NOMO-1 (cell line): Measurements from ENCODE around the gene EVC2.

Source experiments
- DNase-seq, 2 experiments: peaks; one replicate each; lab custom pipeline; 2025; ENCODE audit not compliant: unreplicated experiment in 2 of 2; lab: John Stamatoyannopoulos, UW

EVC2 gene

GRCh38 chr4:5572114-5572513 is 136.2 kb downstream of the EVC2 start:
- DNase-seq, result no peak

- DNase-seq, result no peak
Observed at GRCh38 chr4:5571646-5572045, 136.7 kb downstream of the EVC2 start.

- DNase-seq, result no peak
Observed at GRCh38 chr4:5569451-5569850, 138.9 kb downstream of the EVC2 start.

GRCh38 chr4:5568931-5569330 is 139.4 kb downstream of the EVC2 start:
- DNase-seq, result no peak

- DNase-seq, result no peak
Observed at GRCh38 chr4:5568336-5568735, 140.0 kb downstream of the EVC2 start.

- DNase-seq, result no peak
Observed at GRCh38 chr4:5566991-5567390, 141.4 kb downstream of the EVC2 start.

- DNase-seq, result no peak
Observed at GRCh38 chr4:5566526-5566925, 141.8 kb downstream of the EVC2 start.

GRCh38 chr4:5563856-5564255 is 144.5 kb downstream of the EVC2 start:
- DNase-seq, result no peak

GRCh38 chr4:5562476-5562875 is 145.9 kb downstream of the EVC2 start:
- DNase-seq, result no peak

- no peak for DNase-seq
Observed at GRCh38 chr4:5561286-5561685, 147.1 kb downstream of the EVC2 start.

- no peak for DNase-seq
Observed at GRCh38 chr4:5558502-5558901, 149.9 kb downstream of the EVC2 start.

GRCh38 chr4:5554376-5554775 is 154.0 kb downstream of the EVC2 start:
- DNase-seq, result no peak

GRCh38 chr4:5553801-5554200 is 154.6 kb downstream of the EVC2 start:
- DNase-seq, result no peak

GRCh38 chr4:5552451-5552850 is 155.9 kb downstream of the EVC2 start:
- no peak for DNase-seq

- DNase-seq, result no peak
Observed at GRCh38 chr4:5547651-5548249, 160.6 kb downstream of the EVC2 start.

- no peak for DNase-seq
Observed at GRCh38 chr4:5545271-5545670, 163.1 kb downstream of the EVC2 start.

GRCh38 chr4:5544762-5545161 is 163.6 kb downstream of the EVC2 start:
- no peak for DNase-seq

GRCh38 chr4:5543681-5544080 is 164.7 kb downstream of the EVC2 start:
- DNase-seq, result no peak

- DNase-seq, result no peak
Observed at GRCh38 chr4:5541169-5541568, 167.2 kb downstream of the EVC2 start.

- DNase-seq, result no peak
Observed at GRCh38 chr4:5539584-5539983, 168.8 kb downstream of the EVC2 start.

- no peak for DNase-seq
Observed at GRCh38 chr4:5532100-5532499, 176.3 kb downstream of the EVC2 start.

GRCh38 chr4:5528031-5528436 is 180.3 kb downstream of the EVC2 start:
- no peak for DNase-seq

- DNase-seq, result no peak
Observed at GRCh38 chr4:5527211-5527610, 181.1 kb downstream of the EVC2 start.
